Kidney capillary endothelial cell (primary cell): ENCODE data around the gene HOXA1.
"Not testable (repeated sequence)": the region's sequence is repeated elsewhere in the genome, so short reads cannot be mapped to it uniquely, and the experiment has no call there.

ENCODE experiments used
- DNase-seq: peaks from one replicate; pipeline ENCODE4 v3.0.0-alpha.2; 2018; ENCODE audit warnings: low spot score

Gene HOXA1

DNA sequence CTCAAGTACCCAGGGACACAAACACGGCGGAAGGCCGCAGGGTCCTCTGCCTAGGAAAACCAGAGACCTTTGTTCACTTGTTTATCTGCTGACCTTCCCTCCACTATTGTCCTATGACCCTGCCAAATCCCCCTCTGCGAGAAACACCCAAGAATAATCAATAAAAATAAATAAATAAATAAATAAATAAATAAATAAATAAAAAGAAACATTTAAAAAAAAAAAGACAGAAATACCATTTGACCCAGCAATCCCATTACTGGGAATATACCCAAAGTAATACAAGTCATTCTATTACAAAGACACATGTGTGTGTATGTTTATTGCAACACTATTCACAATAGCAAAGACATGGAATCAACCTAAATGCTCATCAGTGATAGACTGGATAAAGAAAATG lies 49.8 kb downstream of the HOXA1 start:
- not testable (repeated sequence) for DNase-seq

DNA sequence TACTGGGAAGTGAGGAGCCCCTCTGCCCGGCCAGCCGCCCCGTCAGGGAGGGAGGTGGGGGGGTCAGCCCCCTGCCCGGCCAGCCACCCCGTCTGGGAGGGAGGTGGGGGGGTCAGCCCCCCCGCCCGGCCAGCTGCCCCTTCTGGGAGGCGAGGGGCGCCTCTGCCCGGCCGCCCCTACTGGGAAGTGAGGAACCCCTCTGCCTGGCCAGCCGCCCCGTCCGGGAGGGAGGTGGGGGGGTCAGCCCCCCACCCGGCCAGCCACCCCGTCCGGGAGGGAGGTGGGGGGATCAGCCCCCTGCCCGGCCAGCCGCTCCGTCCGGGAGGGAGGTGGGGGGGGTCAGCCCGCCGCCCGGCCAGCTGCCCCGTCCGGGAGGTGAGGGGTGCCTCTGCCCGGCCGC lies 50.7 kb downstream of the HOXA1 start:
- not testable (repeated sequence) for DNase-seq
